HCT116 (cell line): ENCODE results near the gene GOLT1A. TPM values are rescaled to one million over a fixed set of nuclear protein-coding genes. Genes with fewer than 3 reads are reported as not detected.
A peak's percentile ranks its signal among the peaks of the same experiment; 100 is the strongest.

Source experiments
- ATAC-seq: fragments of 200-7000 bp; cut with Tn5 transposase; 2 replicates; pipeline ENCODE4 v1.9.1; 2020; ENCODE audit warnings: mild to moderate bottlenecking, moderate library complexity
- BruUV-seq: library from RNA; stranded (reverse); fragments of 400-500 nt; replicated peaks from 2 replicates; lab custom pipeline; 2021; lab: Mats Ljungman, UMichigan
- CTCF ChIA-PET: fragments of 300-600 bp; sonication (Branson Sonifier 250); formaldehyde crosslinking; loops from one replicate; lab custom pipeline; 2021; ENCODE audit warnings: antibody characterized with exemption; lab: Charles Lee
- POLR2A ChIA-PET: fragments of 300-600, 350-600 bp; sonication (Branson Sonifier 250); formaldehyde crosslinking; loops from one replicate; lab custom pipeline; 2021; ENCODE audit warnings: antibody characterized with exemption; lab: Charles Lee
- RAD21 ChIA-PET, 2 experiments: fragments of 300-600 bp; sonication (Branson Sonifier 250); formaldehyde crosslinking; loops; one replicate each; lab custom pipeline; 2023; ENCODE audit warnings: low total read pairs in 2 of 2; ENCODE audit not compliant: uncharacterized antibody in 2 of 2, unreplicated experiment in 2 of 2, low non-redundant PET in 1 of 2; lab: Charles Lee
- DNase-seq: peaks from one replicate; pipeline ENCODE4 v3.0.0-alpha.2; 2010; ENCODE audit warnings: low read depth, low spot score
- H2AFZ ChIP-seq: fragments of 200-600 bp; shearing (Covaris generic), sonication (generic); 2 replicates; pipeline ENCODE4 v1.6.1; 2017; ENCODE audit warnings: low read depth, mixed run types, mixed read lengths, antibody characterized with exemption, low read length; ENCODE audit not compliant: poor library complexity, severe bottlenecking
- H3K27ac ChIP-seq: 2 replicates; pipeline ENCODE4 v1.5.1; 2012; ENCODE audit warnings: low read depth, low read length
- H3K27me3 ChIP-seq: fragments of 200-600 bp; sonication (generic); 2 replicates; pipeline ENCODE4 v1.6.1; 2016; ENCODE audit warnings: mixed run types, low read length, mixed read lengths; ENCODE audit not compliant: insufficient read depth
- H3K36me3 ChIP-seq, 2 experiments: fragments of 200-500 bp in 1 of 2; fragments of 200-600 bp in 1 of 2; sonication (Bioruptor generic) in 1 of 2; sonication (generic) in 1 of 2; 2 replicates each; pipeline versions ENCODE4 v1.5.1 to v1.6.1; 2014 to 2016; ENCODE audit warnings: low read length in 2 of 2, inconsistent platforms in 1 of 2, mixed read lengths in 1 of 2, mixed run types in 1 of 2; ENCODE audit not compliant: insufficient read depth in 2 of 2, control insufficient read depth in 1 of 2
- H3K4me1 ChIP-seq, 2 experiments: fragments of 200-600 bp in 1 of 2; sonication (generic) in 1 of 2; 2 replicates each; pipeline versions ENCODE4 v1.5.1 to v1.6.1; 2012 to 2017; ENCODE audit warnings: low read length in 2 of 2, inconsistent platforms in 1 of 2, mild to moderate bottlenecking in 1 of 2, mixed read lengths in 1 of 2, mixed run types in 1 of 2, moderate library complexity in 1 of 2; ENCODE audit not compliant: insufficient read depth in 2 of 2, control insufficient read depth in 1 of 2
- H3K4me2 ChIP-seq: fragments of 200-600 bp; sonication (generic); 2 replicates; pipeline ENCODE4 v1.6.1; 2017; ENCODE audit warnings: mixed run types, low read length, mixed read lengths
- H3K4me3 ChIP-seq, 2 experiments: fragments of 200-600 bp in 1 of 2; sonication (generic) in 1 of 2; replicated peaks in 1 of 2; 2 replicates each; pipeline ENCODE4 v1.5.1; 2011 to 2016; ENCODE audit warnings: low read length in 2 of 2, control low read depth in 1 of 2, low read depth in 1 of 2, mild to moderate bottlenecking in 1 of 2, mixed read lengths in 1 of 2, mixed run types in 1 of 2
- H3K79me2 ChIP-seq: fragments of 200-600 bp; sonication (generic); 2 replicates; pipeline ENCODE4 v1.6.1; 2017; ENCODE audit warnings: mild to moderate bottlenecking, mixed run types, low read length, moderate library complexity, mixed read lengths; ENCODE audit not compliant: insufficient read depth
- H3K9ac ChIP-seq: fragments of 200-600 bp; sonication (generic); 2 replicates; pipeline ENCODE4 v1.6.1; 2016; ENCODE audit warnings: low read length, mixed read lengths
- H3K9me2 ChIP-seq: fragments of 200-600 bp; sonication (generic), shearing (Covaris generic); 2 replicates; pipeline ENCODE4 v1.6.1; 2017; ENCODE audit warnings: mixed run types, mild to moderate bottlenecking, moderate library complexity; ENCODE audit not compliant: insufficient read depth
- H3K9me3 ChIP-seq, 2 experiments: fragments of 200-500 bp in 1 of 2; fragments of 200-600 bp in 1 of 2; sonication (Bioruptor generic) in 1 of 2; sonication (generic) in 1 of 2; 2 replicates each; pipeline ENCODE4 v1.6.1; 2014 to 2017; ENCODE audit warnings: low read length in 2 of 2, mixed read lengths in 2 of 2, inconsistent platforms in 1 of 2, low read depth in 1 of 2, mild to moderate bottlenecking in 1 of 2, mixed run types in 1 of 2, moderate library complexity in 1 of 2; ENCODE audit not compliant: control insufficient read depth in 1 of 2, insufficient read depth in 1 of 2
- H4K20me1 ChIP-seq: fragments of 200-600 bp; sonication (generic), shearing (Covaris generic); 2 replicates; pipeline ENCODE4 v1.6.1; 2017; ENCODE audit warnings: mixed run types, mild to moderate bottlenecking, moderate library complexity; ENCODE audit not compliant: insufficient read depth
- CTCF ChIP-seq, 3 experiments: fragments of 200-600 bp in 1 of 3; sonication (generic) in 1 of 3; IDR thresholded peaks in 2 of 3; conservative IDR thresholded peaks in 1 of 3; 2 replicates each; pipeline ENCODE4 v1.5.1; 2012 to 2017; ENCODE audit warnings: low read depth in 2 of 3, low read length in 2 of 3, antibody characterized with exemption in 1 of 3, borderline replicate concordance in 1 of 3, control low read depth in 1 of 3, mild to moderate bottlenecking in 1 of 3, mixed read lengths in 1 of 3, mixed run types in 1 of 3, moderate library complexity in 1 of 3; ENCODE audit not compliant: insufficient read depth in 1 of 3
- EGR1 ChIP-seq: IDR thresholded peaks from 2 replicates; pipeline ENCODE4 v1.6.1; 2012; ENCODE audit warnings: low read depth
- EZH2 ChIP-seq: fragments of 200-600 bp; sonication (generic); IDR thresholded peaks from 2 replicates; pipeline ENCODE4 v1.6.1; 2017; ENCODE audit warnings: antibody characterized with exemption, mixed run types
- FOSL1 ChIP-seq: IDR thresholded peaks from 2 replicates; pipeline ENCODE4 v1.6.1; 2012; ENCODE audit warnings: low read depth
- POLR2A ChIP-seq: IDR thresholded peaks from 2 replicates; pipeline ENCODE4 v1.7.0; 2011; ENCODE audit warnings: borderline replicate concordance; ENCODE audit not compliant: insufficient read depth, insufficient read length; ENCODE audit errors: extremely low read depth
- RAD21 ChIP-seq: IDR thresholded peaks from 2 replicates; pipeline ENCODE4 v1.6.1; 2012; ENCODE audit warnings: low read depth, mild to moderate bottlenecking
- REST ChIP-seq: IDR thresholded peaks from 2 replicates; pipeline ENCODE4 v1.6.1; 2012; ENCODE audit warnings: low read depth
- SIN3A ChIP-seq: IDR thresholded peaks from 2 replicates; pipeline ENCODE4 v1.6.1; 2012; ENCODE audit warnings: low read depth
- SP1 ChIP-seq: IDR thresholded peaks from 2 replicates; pipeline ENCODE4 v1.6.1; 2012; ENCODE audit warnings: low read depth
- TCF7L2 ChIP-seq: IDR thresholded peaks from 2 replicates; pipeline ENCODE4 v1.7.0; 2011; ENCODE audit warnings: borderline replicate concordance, inconsistent platforms; ENCODE audit not compliant: insufficient read depth, insufficient read length; ENCODE audit errors: extremely low read depth
- ZFX ChIP-seq: fragments of 450-650 bp; IDR thresholded peaks from 2 replicates; pipeline ENCODE4 v1.6.1; 2017
- ZNF274 ChIP-seq: fragments of 200-500 bp; sonication (Bioruptor generic); IDR thresholded peaks from 2 replicates; pipeline ENCODE4 v1.6.1; 2014; ENCODE audit warnings: mild to moderate bottlenecking, low read depth, low read length, inconsistent platforms
- intact Hi-C: fragments of 100-400 bp; cut with micrococcal nuclease; formaldehyde crosslinking; loops from 2 replicates; pipeline ENCODE4 v1.10.0; 2022
- total RNA-seq: library from RNA; stranded (reverse); gene quantifications from one replicate; pipeline ENCODE4 v1.2.1, GENCODE V29; 2021; ENCODE audit not compliant: unreplicated experiment

GOLT1A gene
- total RNA-seq, 1 experiment from 2014 or later, result 8.0 TPM

- POLR2A ChIA-PET, result no interaction called here
- intact Hi-C loops, result no loop called here
- ATAC-seq (no peak), DNase-seq (no peak)
- no peaks in the 10 kb centered on the region for H4K20me1 ChIP-seq
- H3K4me3 ChIP-seq, result no peak within 1 kb of the TSS
- H3K27me3 ChIP-seq, result no peaks in the 10 kb centered on the region
- no peak within 1 kb of the TSS for H3K9ac ChIP-seq
- H3K9me3 ChIP-seq, result peaks cover 4 to 13% of the 10 kb centered on the region in 2 experiments; a peak in 1 of 4 replicates
- no peak for TF ChIP-seq EZH2
- no peak for TF ChIP-seq CTCF (IDR thresholded peaks at IDR 0.05 in 2 of 3, conservative IDR thresholded peaks at IDR 0.05 in 1 of 3; ENCODE audit: borderline replicate concordance in 1 of 3, insufficient read depth in 1 of 3, low read depth in 2 of 3, low read length in 2 of 3)
- TF ChIP-seq SIN3A, result no peak
- RAD21 ChIA-PET, result no interaction called here
- CTCF ChIA-PET, result interaction anchor here (1.2 kb wide), 1 partner anchor 48 kb away, joined by 3 read pairs; the partner anchor contains the start of gene GOLT1A
- H3K36me3 ChIP-seq, result no peaks in the 10 kb centered on the region
- H3K4me2 ChIP-seq, result no peak within 1 kb of the TSS
- peaks cover 0 to 24% of the 10 kb centered on the region in 2 experiments; a peak in 2 of 4 replicates for H3K4me1 ChIP-seq
- no peaks in the 10 kb centered on the region for H3K79me2 ChIP-seq
- no peak within 1 kb of the TSS for H2AFZ ChIP-seq
- H3K9me2 ChIP-seq, result no peaks in the 10 kb centered on the region
- BruUV-seq, result no TSS peak
- no peak within 1 kb of the TSS for H3K27ac ChIP-seq
Observed at GRCh38 chr1:204166219-204166618, 47.6 kb downstream of the GOLT1A start, which contains the start of gene REN. Gene REN, minus strand, starts transcription at chr1:204166337. Its CDS starts 44 bp downstream, at chr1:204166293.

GRCh38 chr1:204162494-204163074 lies 51.2 kb downstream of the GOLT1A start:
- no peaks in the 10 kb centered on the region for H3K9me2 ChIP-seq
- intact Hi-C loops, result loop anchor here (1.0 to 5.0 kb wide), 7 partner anchors 36 to 340 kb away; partner anchors contain the start of gene SNRPE
- POLR2A ChIA-PET, result no interaction called here
- TF ChIP-seq REST (no peak), RAD21 (peak; percentile 100), TCF7L2 (no peak), EZH2 (no peak), FOSL1 (no peak), ZFX (no peak), EGR1 (no peak), POLR2A (no peak), ZNF274 (no peak), SP1 (no peak; the same call in 1 of the 2 replicates)

More at GRCh38 chr1:204162494-204163074, 51.2 kb downstream of the GOLT1A start:
- peak; percentile 98 for ATAC-seq
- H3K9me3 ChIP-seq, result no peaks in the 10 kb centered on the region
- H4K20me1 ChIP-seq, result no peaks in the 10 kb centered on the region
- ChIA-PET RAD21 (interaction anchor here (0.6 to 3.2 kb wide), 13 partner anchors 9 to 302 kb away, joined by 3 to 17 read pairs (median 5); partner anchors contain the start of gene GOLT1A (in 1 of the 2)), CTCF (interaction anchor here (0.7 to 4.1 kb wide), 27 partner anchors 10 to 645 kb away, joined by 3 to 53 read pairs (median 6); partner anchors contain the start of genes ETNK2, GOLT1A, PIK3C2B and PLEKHA6)
- H3K79me2 ChIP-seq, result no peaks in the 10 kb centered on the region
- no peaks in the 10 kb centered on the region for H3K36me3 ChIP-seq
- H3K4me1 ChIP-seq, result peaks cover 0 to 15% of the 10 kb centered on the region in 2 experiments; a peak in 2 of 4 replicates
- no peaks in the 10 kb centered on the region for H3K27me3 ChIP-seq
- H3K27ac ChIP-seq, result no peak overlapping the region
- peak overlapping the region; percentile 41 for H3K4me2 ChIP-seq
- no TSS peak for BruUV-seq
- peak; percentile 70 for DNase-seq
- H2AFZ ChIP-seq, result peak overlapping the region; percentile 55
- no peak overlapping the region for H3K9ac ChIP-seq
- H3K4me3 ChIP-seq, result no peak overlapping the region
